HG02759 (cell line): ENCODE results near the gene RPS18.
"Not testable (repeated sequence)": the region's sequence is repeated elsewhere in the genome, so short reads cannot be mapped to it uniquely, and the experiment has no call there.

Experiments used
- ATAC-seq: cut with Tn5 transposase; IDR thresholded peaks from one replicate; pipeline ENCODE4 v1.9.1; 2021; ENCODE audit warnings: mild to moderate bottlenecking, moderate library complexity; ENCODE audit not compliant: unreplicated experiment

The RPS18 gene

GRCh38 chr6:33272275-33273128 is 627 bp downstream of the RPS18 start:
- ATAC-seq, result no peak

GRCh38 chr6:33273129-33273923 is 1.5 kb downstream of the RPS18 start:
- ATAC-seq, result no peak

GRCh38 chr6:33273924-33274902 is 2.3 kb downstream of the RPS18 start:
- no peak for ATAC-seq

GRCh38 chr6:33275795-33276580 is 4.1 kb downstream of the RPS18 start:
- not testable (repeated sequence) for ATAC-seq

- no peak for ATAC-seq
Observed at GRCh38 chr6:33276581-33276863, 4.6 kb downstream of the RPS18 start.

GRCh38 chr6:33276864-33277662 is 5.2 kb downstream of the RPS18 start, which contains the start of gene B3GALT4:
TSS of gene B3GALT4 (plus strand) at chr6:33277123. CDS start at chr6:33277420, 297 bp downstream.
- peak; percentile 61 for ATAC-seq

- no peak for ATAC-seq
Observed at GRCh38 chr6:33277663-33278391, 6.0 kb downstream of the RPS18 start.

GRCh38 chr6:33278392-33278741 is 6.5 kb downstream of the RPS18 start:
- ATAC-seq, result no peak

GRCh38 chr6:33278810-33279209 is 6.9 kb downstream of the RPS18 start:
- ATAC-seq, result no peak

- ATAC-seq, result no peak
Observed at GRCh38 chr6:33279257-33279695, 7.4 kb downstream of the RPS18 start.

- ATAC-seq, result no peak
Observed at GRCh38 chr6:33279971-33280511, 8.2 kb downstream of the RPS18 start.

- no peak for ATAC-seq
Observed at GRCh38 chr6:33280539-33280938, 8.7 kb downstream of the RPS18 start.

GRCh38 chr6:33285214-33285613 is 13.3 kb downstream of the RPS18 start:
- ATAC-seq, result not testable (repeated sequence)

GRCh38 chr6:33286946-33287914 is 15.4 kb downstream of the RPS18 start:
- no peak for ATAC-seq

GRCh38 chr6:33288141-33288920 is 16.5 kb downstream of the RPS18 start:
- no peak for ATAC-seq
